ENCODE measurements around the gene SGCG.
"Not testable (repeated sequence)": the region's sequence is repeated elsewhere in the genome, so short reads cannot be mapped to it uniquely, and the experiment has no call there.

The SGCG gene

DNA sequence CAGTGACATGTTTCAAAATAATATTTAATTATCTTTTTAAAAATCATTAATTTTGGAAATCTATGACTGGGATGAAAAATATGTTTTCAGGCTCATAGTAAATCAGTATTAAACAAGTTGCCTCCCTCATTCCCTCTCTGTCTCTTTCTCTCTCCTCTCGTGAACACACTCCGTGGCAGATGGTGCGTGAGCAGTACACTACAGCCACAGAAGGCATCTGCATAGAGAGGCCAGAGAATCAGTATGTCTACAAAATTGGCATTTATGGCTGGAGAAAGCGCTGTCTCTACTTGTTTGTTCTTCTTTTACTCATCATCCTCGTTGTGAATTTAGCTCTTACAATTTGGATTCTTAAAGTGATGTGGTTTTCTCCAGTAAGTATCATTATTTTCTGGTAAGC lies 22.7 kb downstream of the SGCG start:
- no peak overlapping the region for H3K4me3 ChIP-seq (ENCODE audit: low read length)
- DNase-seq (ENCODE audit: low read depth) = no peak
- no peak for TF ChIP-seq CTCF (conservative IDR thresholded peaks at IDR 0.05; ENCODE audit: low read length)

DNA sequence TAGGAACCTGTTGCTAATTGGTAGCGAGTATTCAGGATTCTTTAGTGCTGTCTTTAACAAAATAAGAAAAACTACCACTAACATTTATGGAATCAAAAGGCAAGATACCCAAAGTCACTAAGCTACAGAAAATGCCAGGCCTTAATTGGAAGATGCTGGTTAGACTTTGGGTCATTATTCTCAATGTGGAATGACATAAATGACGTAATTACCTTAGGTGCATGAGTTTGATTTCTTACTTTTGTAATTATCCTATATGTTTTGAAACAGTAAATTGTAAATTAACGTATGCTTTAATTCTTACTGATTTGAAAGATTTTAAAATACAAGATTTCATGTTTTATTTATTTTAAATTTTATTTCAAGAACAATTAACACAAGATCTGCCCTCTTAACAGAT lies 25.0 kb downstream of the SGCG start:
- DNase-seq (ENCODE audit: low read depth) = no peak
- TF ChIP-seq CTCF (conservative IDR thresholded peaks at IDR 0.05; ENCODE audit: low read length) = no peak
- no peak overlapping the region for H3K4me3 ChIP-seq (ENCODE audit: low read length)

GRCh38 chr13:23212671-23213070 lies 31.9 kb downstream of the SGCG start:
- no peak for TF ChIP-seq CTCF (conservative IDR thresholded peaks at IDR 0.05; ENCODE audit: low read length)
- DNase-seq (ENCODE audit: low read depth) = no peak
- no peak overlapping the region for H3K4me3 ChIP-seq (ENCODE audit: low read length)

DNA sequence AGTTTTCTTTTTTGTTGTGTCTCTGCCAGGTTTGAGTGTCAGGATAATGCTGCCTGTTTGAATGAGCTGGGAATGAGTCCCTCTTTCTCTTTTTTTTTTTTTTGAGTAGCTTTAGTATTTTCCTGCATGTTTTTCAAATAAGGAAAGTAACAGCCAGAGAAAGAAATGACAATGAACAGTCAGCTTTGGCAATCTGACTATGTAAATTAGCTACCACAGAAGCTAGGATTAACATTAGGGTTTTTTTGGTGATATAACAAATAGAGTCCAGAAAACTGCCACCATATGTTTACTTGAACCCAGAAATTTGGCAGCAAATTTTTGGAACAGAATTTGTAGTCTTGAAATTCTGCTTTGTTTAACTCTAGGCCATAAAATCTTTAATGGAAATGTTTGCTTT lies 50.5 kb downstream of the SGCG start:
- DNase-seq (ENCODE audit: low read depth) = no peak
- TF ChIP-seq CTCF (conservative IDR thresholded peaks at IDR 0.05; ENCODE audit: low read length) = no peak
- no peak overlapping the region for H3K4me3 ChIP-seq (ENCODE audit: low read length)

DNA sequence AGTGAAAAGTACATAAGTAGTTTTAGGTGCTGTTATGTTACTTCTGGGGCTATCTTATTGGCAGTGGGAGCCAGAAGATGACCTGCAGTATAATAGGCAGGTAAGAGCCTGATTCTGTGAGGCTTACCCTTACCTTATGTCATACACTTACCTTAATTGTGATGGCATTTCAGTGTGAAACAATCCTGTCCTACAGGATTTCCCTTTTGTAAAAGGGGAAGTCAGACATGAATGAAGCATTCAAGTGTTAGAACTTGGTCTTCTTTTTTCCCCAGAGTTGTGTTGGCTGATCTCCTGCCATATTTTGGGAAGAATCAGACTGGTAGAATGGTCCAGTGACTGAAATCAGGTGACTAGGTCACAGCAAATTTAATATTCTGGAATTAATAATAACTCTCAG lies 55.2 kb downstream of the SGCG start:
- no peak overlapping the region for H3K4me3 ChIP-seq (ENCODE audit: low read length)
- TF ChIP-seq CTCF (conservative IDR thresholded peaks at IDR 0.05; ENCODE audit: low read length) = no peak
- no peak for DNase-seq (ENCODE audit: low read depth)

GRCh38 chr13:23243066-23243465 lies 62.3 kb downstream of the SGCG start:
- TF ChIP-seq CTCF (conservative IDR thresholded peaks at IDR 0.05; ENCODE audit: low read length) = no peak
- DNase-seq (ENCODE audit: low read depth) = no peak
- H3K4me3 ChIP-seq (ENCODE audit: low read length) = no peak overlapping the region

DNA sequence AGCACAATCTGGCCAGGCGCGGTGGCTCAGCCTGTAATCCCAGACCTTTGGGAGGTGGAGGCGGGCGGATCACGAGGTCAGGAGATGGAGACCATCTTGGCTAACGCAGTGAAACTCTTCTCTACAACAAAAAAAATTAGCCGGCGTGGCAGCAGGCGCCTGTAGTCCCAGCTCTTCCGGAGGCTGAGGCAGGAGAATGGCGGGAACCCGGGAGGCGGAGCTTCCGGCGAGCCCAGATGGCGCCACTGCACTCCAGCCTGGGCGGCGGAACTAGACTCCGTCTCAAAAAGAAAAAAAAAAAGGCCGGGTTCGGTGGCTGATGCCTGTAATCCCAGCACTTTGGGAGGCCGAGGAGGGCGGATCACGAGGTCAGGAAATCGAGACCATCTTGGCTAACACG lies 67.6 kb downstream of the SGCG start:
- not testable (repeated sequence) for H3K4me3 ChIP-seq (ENCODE audit: low read length); DNase-seq (ENCODE audit: low read depth)

- no peak for DNase-seq (ENCODE audit: low read depth)
- no peak overlapping the region for H3K4me3 ChIP-seq (ENCODE audit: low read length)
- TF ChIP-seq CTCF (conservative IDR thresholded peaks at IDR 0.05; ENCODE audit: low read length) = no peak
Measured at GRCh38 chr13:23254506-23254905, 73.7 kb downstream of the SGCG start.

Data from AG10803 (cell line).